Skeletal muscle cell (primary cell): ENCODE data around the gene DCTN4.
"Not testable (repeated sequence)": the region's sequence is repeated elsewhere in the genome, so short reads cannot be mapped to it uniquely, and the experiment has no call there.

Experiments
- DNase-seq: peaks from one replicate; pipeline ENCODE4 v3.0.0-alpha.2; 2010; ENCODE audit warnings: low read depth
- H3K4me3 ChIP-seq: 2 replicates; pipeline ENCODE4 v1.5.1; 2011; ENCODE audit warnings: low read depth, mild to moderate bottlenecking, control low read depth, low read length, moderate library complexity

DCTN4 gene

GRCh38 chr5:150758531-150759333, at the start of gene DCTN4:
TSS of gene DCTN4 (minus strand) at chr5:150759017. CDS start at chr5:150758993, 24 bp downstream.
- peak within 1 kb of the TSS; percentile 84 for H3K4me3 ChIP-seq
- peak; percentile 98 for DNase-seq

DNA sequence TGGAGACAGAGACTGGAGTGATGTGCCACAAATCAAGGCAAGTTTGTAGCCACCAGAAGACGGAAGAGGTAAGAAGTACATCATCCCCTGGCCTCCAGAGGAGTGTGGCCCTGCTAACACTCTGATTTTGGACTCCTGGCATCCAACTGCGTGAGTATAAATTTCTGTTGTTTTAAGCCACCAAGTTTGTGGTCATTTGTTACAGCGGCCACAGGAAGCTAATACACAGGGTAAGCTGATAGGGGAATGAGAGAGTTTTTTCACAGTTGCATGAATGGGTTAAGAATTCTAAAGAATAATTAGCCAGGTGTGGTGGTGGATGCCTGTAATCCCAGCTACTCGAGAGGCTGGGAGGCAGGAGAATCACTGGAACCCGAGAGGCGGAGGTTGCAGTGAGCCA, 45.6 kb upstream of the DCTN4 start:
- no peak for DNase-seq
- H3K4me3 ChIP-seq: no peak overlapping the region

GRCh38 chr5:150801117-150801927, 42.5 kb upstream of the DCTN4 start:
- DNase-seq: no peak
- peak overlapping the region; percentile 32 for H3K4me3 ChIP-seq

GRCh38 chr5:150797384-150797783, 38.6 kb upstream of the DCTN4 start:
- no peak for DNase-seq

DNA sequence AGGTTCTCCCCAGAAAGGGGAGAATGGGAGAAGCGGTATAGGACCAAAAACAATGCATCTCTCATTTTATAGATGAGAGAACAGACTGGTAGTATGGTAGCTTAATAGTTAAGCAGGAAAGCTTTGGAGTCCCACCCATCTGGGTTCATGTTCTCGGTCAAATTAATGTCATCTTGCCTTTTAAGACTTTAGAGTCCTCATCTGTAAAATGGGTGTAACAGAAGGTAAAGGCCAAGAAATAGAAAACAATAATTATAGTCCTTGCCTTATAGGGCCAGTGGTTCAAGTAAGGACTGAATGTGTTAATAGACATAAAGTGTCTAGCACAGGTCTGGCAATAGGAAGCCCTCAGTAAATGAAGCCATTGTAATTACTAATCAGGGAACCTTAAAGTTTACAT, 36.1 kb upstream of the DCTN4 start:
- no peak overlapping the region for H3K4me3 ChIP-seq
- no peak for DNase-seq

More at GRCh38 chr5:150797384-150797783, 38.6 kb upstream of the DCTN4 start:
- H3K4me3 ChIP-seq: no peak overlapping the region

GRCh38 chr5:150793423-150793888, 34.6 kb upstream of the DCTN4 start:
- not testable (repeated sequence) for DNase-seq

DNA sequence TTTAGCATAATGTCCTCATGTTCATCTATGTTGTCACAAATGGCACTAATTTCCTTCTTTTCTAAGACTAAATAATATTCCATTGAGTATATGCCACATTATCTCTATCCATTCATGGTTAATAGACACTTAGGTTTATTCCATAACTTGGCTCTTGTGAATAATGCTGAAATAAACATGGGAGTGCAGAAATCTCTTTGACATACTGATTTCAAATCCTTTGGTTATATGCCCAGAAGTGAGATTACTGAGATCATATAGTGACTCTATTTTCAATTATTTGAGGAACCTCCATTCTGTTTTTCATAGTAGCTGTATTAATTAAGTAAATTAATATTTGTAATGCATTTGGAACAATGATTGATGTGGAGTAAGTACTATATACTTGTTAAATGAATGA, 32.7 kb upstream of the DCTN4 start:
- no peak for DNase-seq

More at GRCh38 chr5:150793423-150793888, 34.6 kb upstream of the DCTN4 start:
- H3K4me3 ChIP-seq: not testable (repeated sequence)

DNA sequence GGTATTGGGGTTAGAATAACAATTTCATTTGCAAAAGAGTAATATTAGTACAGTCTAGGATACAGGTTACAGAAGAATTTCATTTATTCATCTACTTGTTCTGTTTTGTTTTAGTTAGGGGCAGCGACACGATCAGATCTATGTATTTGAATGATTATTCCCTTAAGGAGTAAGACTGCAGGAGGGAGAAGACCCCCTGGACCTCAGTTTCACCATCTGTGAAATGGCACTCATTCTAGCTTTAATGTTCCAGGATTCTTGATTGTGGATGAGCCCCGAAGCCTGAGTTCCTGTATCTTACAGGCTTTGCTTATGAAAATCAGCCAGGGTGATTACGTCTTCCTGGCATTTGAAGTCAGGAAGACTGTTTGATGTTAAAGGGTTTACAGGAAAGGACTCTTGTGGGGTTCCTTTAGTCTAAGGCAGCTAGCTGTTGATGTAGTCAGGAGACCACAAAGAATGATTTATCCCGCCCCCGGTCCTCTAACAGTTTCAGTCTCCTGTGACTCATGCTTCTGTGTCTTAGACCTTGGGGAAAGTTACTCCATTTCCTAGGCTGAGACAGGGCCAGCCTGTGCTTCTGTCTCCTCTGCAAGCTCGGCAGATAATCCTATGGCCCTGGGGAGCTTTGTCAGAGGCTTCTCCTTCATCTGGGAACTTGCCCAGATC, 31.3 kb upstream of the DCTN4 start:
- DNase-seq: peak; percentile 99
- peak overlapping the region; percentile 23 for H3K4me3 ChIP-seq

More for the DNA sequence above, 32.7 kb upstream of the DCTN4 start:
- no peak overlapping the region for H3K4me3 ChIP-seq

- no peak overlapping the region for H3K4me3 ChIP-seq
- no peak for DNase-seq
These were observed 30.6 kb upstream of the DCTN4 start for GRCh38 chr5:150789450-150789849.

GRCh38 chr5:150788977-150789376, 30.2 kb upstream of the DCTN4 start:
- H3K4me3 ChIP-seq: no peak overlapping the region
- DNase-seq: no peak

DNA sequence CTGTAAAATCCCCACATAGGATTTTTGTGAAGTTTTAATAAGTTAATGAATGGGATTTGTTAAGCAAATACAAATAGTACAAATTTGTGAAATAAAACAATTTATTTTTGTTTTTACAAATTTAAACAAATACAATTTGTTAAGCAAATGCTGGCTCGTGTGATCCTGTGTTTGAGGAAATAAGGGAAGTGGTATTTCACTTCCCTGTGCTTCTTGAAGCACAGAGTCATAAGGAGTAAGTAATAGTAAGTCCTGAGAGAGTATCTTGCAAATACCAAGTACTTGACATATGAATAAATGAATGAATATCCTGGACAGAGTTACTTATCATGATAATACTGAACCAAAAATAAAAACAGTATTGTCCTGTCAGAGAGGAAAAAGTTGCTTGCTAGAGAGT, 28.8 kb upstream of the DCTN4 start:
- no peak overlapping the region for H3K4me3 ChIP-seq
- no peak for DNase-seq

GRCh38 chr5:150786876-150787275, 28.1 kb upstream of the DCTN4 start:
- no peak overlapping the region for H3K4me3 ChIP-seq
- DNase-seq: no peak

DNA sequence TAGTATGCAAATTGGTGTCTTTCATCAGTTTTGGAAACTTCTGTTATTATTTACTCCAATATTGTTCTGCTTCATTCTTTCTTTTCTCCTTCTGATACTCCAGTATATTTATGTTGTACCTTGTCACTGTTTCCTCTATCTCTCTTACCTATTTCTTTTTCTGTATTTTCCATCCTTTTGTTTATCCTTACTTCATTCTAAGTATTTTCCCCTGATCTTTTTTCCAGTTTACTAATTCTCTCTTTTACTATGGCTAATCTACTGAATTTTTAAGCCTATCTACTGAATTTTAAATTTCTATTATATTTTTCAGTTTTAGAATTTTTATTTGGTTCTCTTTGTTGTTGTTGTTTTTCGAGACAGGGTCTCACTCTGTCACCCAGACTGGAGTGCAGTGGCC, 27.1 kb upstream of the DCTN4 start:
- no peak overlapping the region for H3K4me3 ChIP-seq
- no peak for DNase-seq

- DNase-seq: peak; percentile 70
- H3K4me3 ChIP-seq: peak overlapping the region; percentile 14
These were observed 24.7 kb upstream of the DCTN4 start for GRCh38 chr5:150783422-150783928.

- no peak for DNase-seq
- H3K4me3 ChIP-seq: peak overlapping the region; percentile 79
These were observed 24.0 kb upstream of the DCTN4 start for GRCh38 chr5:150782850-150783249.

- H3K4me3 ChIP-seq: peak overlapping the region; percentile 79
- peak; percentile 98 for DNase-seq
These were observed 23.1 kb upstream of the DCTN4 start for GRCh38 chr5:150781706-150782614.

DNA sequence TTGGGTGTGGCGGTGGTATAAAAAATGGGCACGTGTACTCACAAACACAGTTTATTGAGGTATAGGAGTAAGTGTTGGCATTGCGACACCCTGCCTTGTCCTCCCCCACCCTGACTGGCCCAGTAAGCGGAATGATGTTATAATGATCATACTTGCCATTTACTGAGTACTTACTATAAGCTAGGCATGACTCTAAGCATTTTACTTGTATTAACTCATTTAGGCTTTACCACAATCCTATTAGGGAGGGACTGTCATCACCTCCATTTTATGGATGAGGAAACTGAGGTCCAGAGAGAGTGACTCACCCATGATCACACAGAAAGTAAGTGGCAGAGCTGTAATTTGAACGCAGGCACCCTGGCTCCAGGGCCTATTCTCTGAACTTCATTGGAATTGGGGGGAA, 22.0 kb upstream of the DCTN4 start:
- DNase-seq: peak; percentile 70
- peak overlapping the region; percentile 79 for H3K4me3 ChIP-seq

DNA sequence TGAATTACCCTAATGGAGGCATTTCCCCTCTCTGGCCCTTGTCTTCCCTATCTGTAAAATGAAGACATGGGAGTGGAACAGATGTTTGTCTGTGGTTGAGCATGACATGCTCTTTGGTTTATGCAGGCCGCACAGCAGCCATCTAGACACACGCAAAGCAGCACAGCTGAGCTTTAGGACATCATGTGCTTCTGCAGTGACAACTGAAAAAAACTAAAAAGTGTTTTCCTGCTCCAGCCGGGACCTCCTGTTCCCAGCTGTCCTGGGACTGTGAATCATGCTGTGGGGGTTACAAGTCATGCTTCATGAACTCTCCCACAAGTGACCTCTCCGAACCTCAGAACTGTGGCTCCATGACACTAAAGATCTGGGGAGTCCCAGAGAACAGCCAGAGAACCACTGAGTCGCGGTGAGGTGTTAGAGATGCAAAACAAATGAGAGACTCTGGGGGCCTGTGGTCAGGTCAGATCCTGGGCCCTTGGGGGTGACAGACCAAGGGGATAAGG, 21.4 kb upstream of the DCTN4 start:
- H3K4me3 ChIP-seq: peak overlapping the region; percentile 79
- DNase-seq: peak; percentile 67
